Breast epithelium (tissue), 4 donors: ENCODE measurements around the gene ATP2C1. TPM values are rescaled to one million over a fixed set of nuclear protein-coding genes. Genes with fewer than 3 reads are reported as not detected.

ENCODE experiments used
- DNase-seq, 2 donors: peaks; one replicate each; pipeline ENCODE4 v3.0.0-alpha.2; 2019; ENCODE audit warnings: low spot score in 2 of 2
- H3K27ac ChIP-seq, 2 donors: fragments of 200-600 bp; sonication (generic) in 1 of 2; one replicate each; pipeline ENCODE4 v1.5.1; 2016 to 2019; ENCODE audit warnings: mild to moderate bottlenecking in 1 of 2
- H3K27me3 ChIP-seq, 2 donors: fragments of 200-600 bp; sonication (generic) in 1 of 2; one replicate each; pipeline versions ENCODE4 v1.5.1 to v1.6.0; 2017 to 2019; ENCODE audit warnings: control low read depth in 1 of 2, mild to moderate bottlenecking in 1 of 2
- H3K36me3 ChIP-seq: fragments of 200-600 bp; one replicate; pipeline ENCODE4 v1.5.1; 2019
- H3K4me1 ChIP-seq, 2 donors: fragments of 200-600 bp; sonication (generic); one replicate each; pipeline ENCODE4 v1.5.1; 2016 to 2019; ENCODE audit warnings: control low read depth in 1 of 2
- H3K4me3 ChIP-seq, 3 donors: fragments of 200-600 bp; sonication (generic); 1 replicate in 2 of 3; 2 replicates in 1 of 3; pipeline ENCODE4 v1.5.1; 2016 to 2019; ENCODE audit warnings: mild to moderate bottlenecking in 3 of 3, moderate library complexity in 2 of 3
- H3K9me3 ChIP-seq, 2 donors: fragments of 200-600 bp; sonication (generic) in 1 of 2; one replicate each; pipeline ENCODE4 v1.5.1; 2016 to 2019; ENCODE audit warnings: control low read depth in 1 of 2
- CTCF ChIP-seq, 3 donors: fragments of 450-650 bp; IDR thresholded peaks; one replicate each; pipeline ENCODE4 v1.5.1; 2016 to 2017; ENCODE audit warnings: antibody characterized with exemption in 3 of 3, mild to moderate bottlenecking in 3 of 3, moderate library complexity in 3 of 3
- POLR2A ChIP-seq: fragments of 450-650 bp; IDR thresholded peaks from one replicate; pipeline ENCODE4 v1.6.1; 2016; ENCODE audit warnings: antibody characterized with exemption, mild to moderate bottlenecking, moderate library complexity
- POLR2AphosphoS5 ChIP-seq, 3 donors: sonication (generic); formaldehyde crosslinking; IDR thresholded peaks; one replicate each; pipeline ENCODE4 v1.6.1; 2017; ENCODE audit warnings: antibody characterized with exemption in 3 of 3
- intact Hi-C: fragments of 100-400 bp; cut with DNase I; formaldehyde crosslinking; loops from one replicate; pipeline ENCODE4 v1.15.1; 2023; ENCODE audit warnings: low total_unique reads
- total RNA-seq, 3 donors: library from RNA; depleted of rRNA; stranded (reverse); fragments of >200 nt; gene quantifications; one replicate each; pipeline ENCODE4 v1.1.0, GENCODE V29; 2016

ATP2C1 gene
- total RNA-seq, 3 donors from 2014 or later, result 59.4 to 76.4 (median 76.2) TPM

GRCh38 chr3:130935761-130936492 is 42.0 kb downstream of the ATP2C1 start:
- H3K27me3 ChIP-seq, result no peaks in the 10 kb centered on the region
- no peaks in the 10 kb centered on the region for H3K9me3 ChIP-seq
- no peak for DNase-seq
- H3K36me3 ChIP-seq, result no peaks in the 10 kb centered on the region
- H3K4me1 ChIP-seq, result no peaks in the 10 kb centered on the region
- H3K27ac ChIP-seq, result no peak overlapping the region
- intact Hi-C loops, result no loop called here
- H3K4me3 ChIP-seq, result no peak overlapping the region
- TF ChIP-seq CTCF (IDR thresholded peaks at IDR 0.05) (no peak), POLR2A (no peak), POLR2AphosphoS5 (IDR thresholded peaks at IDR 0.05) (no peak)

GRCh38 chr3:130939753-130940152 is 45.9 kb downstream of the ATP2C1 start:
- Histone ChIP-seq H3K4me3 (no peak overlapping the region), H3K9me3 (no peaks in the 10 kb centered on the region), H3K36me3 (peaks cover 12% of the 10 kb centered on the region), H3K4me1 (no peaks in the 10 kb centered on the region), H3K27me3 (no peaks in the 10 kb centered on the region), H3K27ac (no peak overlapping the region)
- no peak for TF ChIP-seq CTCF (IDR thresholded peaks at IDR 0.05)
- TF ChIP-seq POLR2AphosphoS5 (IDR thresholded peaks at IDR 0.05), result no peak
- TF ChIP-seq POLR2A, result no peak
- DNase-seq, result no peak
- intact Hi-C loops, result no loop called here

- no peaks in the 10 kb centered on the region for H3K9me3 ChIP-seq
- DNase-seq, result no peak
- intact Hi-C loops, result no loop called here
- no peaks in the 10 kb centered on the region for H3K27me3 ChIP-seq
- no peak overlapping the region for H3K27ac ChIP-seq
- H3K4me3 ChIP-seq, result no peak overlapping the region
- no peaks in the 10 kb centered on the region for H3K4me1 ChIP-seq
- H3K36me3 ChIP-seq, result peaks cover 12% of the 10 kb centered on the region
- no peak for TF ChIP-seq POLR2AphosphoS5 (IDR thresholded peaks at IDR 0.05)
- TF ChIP-seq CTCF (IDR thresholded peaks at IDR 0.05), result no peak
- TF ChIP-seq POLR2A, result no peak
Measured at GRCh38 chr3:130941793-130942192, 47.9 kb downstream of the ATP2C1 start.

- Histone ChIP-seq H3K4me1 (no peaks in the 10 kb centered on the region), H3K4me3 (no peak overlapping the region), H3K9me3 (no peaks in the 10 kb centered on the region), H3K36me3 (peaks cover 7% of the 10 kb centered on the region), H3K27ac (no peak overlapping the region), H3K27me3 (no peaks in the 10 kb centered on the region)
- DNase-seq, result no peak
- intact Hi-C loops, result loop anchor here (2.0 kb wide), 1 partner anchor 28 kb away; no protein-coding TSS in a partner anchor
- TF ChIP-seq CTCF (IDR thresholded peaks at IDR 0.05) (no peak), POLR2A (no peak), POLR2AphosphoS5 (IDR thresholded peaks at IDR 0.05) (no peak)
Measured at GRCh38 chr3:130946882-130947281, 53.0 kb downstream of the ATP2C1 start.

GRCh38 chr3:130948001-130948773 is 54.3 kb downstream of the ATP2C1 start:
- H3K4me1 ChIP-seq, result no peaks in the 10 kb centered on the region
- TF ChIP-seq POLR2AphosphoS5 (IDR thresholded peaks at IDR 0.05) (no peak), POLR2A (no peak), CTCF (IDR thresholded peaks at IDR 0.05) (no peak)

More at GRCh38 chr3:130948001-130948773, 54.3 kb downstream of the ATP2C1 start:
- Histone ChIP-seq H3K27ac (no peak overlapping the region), H3K36me3 (no peaks in the 10 kb centered on the region), H3K9me3 (no peaks in the 10 kb centered on the region), H3K27me3 (no peaks in the 10 kb centered on the region), H3K4me3 (no peak overlapping the region)
- intact Hi-C loops, result no loop called here
- DNase-seq, result no peak
